Measurements from ENCODE around the gene HEY2.
"Not testable (repeated sequence)": the region's sequence is repeated elsewhere in the genome, so short reads cannot be mapped to it uniquely, and the experiment has no call there.

The HEY2 gene

GRCh38 chr6:125759959-125760457 lies 10.6 kb downstream of the HEY2 start:
- no peak for TF ChIP-seq CTCF (IDR thresholded peaks at IDR 0.05; ENCODE audit: low read depth, low read length)
- no peak for DNase-seq (ENCODE audit: extremely low read depth, low read depth)

DNA sequence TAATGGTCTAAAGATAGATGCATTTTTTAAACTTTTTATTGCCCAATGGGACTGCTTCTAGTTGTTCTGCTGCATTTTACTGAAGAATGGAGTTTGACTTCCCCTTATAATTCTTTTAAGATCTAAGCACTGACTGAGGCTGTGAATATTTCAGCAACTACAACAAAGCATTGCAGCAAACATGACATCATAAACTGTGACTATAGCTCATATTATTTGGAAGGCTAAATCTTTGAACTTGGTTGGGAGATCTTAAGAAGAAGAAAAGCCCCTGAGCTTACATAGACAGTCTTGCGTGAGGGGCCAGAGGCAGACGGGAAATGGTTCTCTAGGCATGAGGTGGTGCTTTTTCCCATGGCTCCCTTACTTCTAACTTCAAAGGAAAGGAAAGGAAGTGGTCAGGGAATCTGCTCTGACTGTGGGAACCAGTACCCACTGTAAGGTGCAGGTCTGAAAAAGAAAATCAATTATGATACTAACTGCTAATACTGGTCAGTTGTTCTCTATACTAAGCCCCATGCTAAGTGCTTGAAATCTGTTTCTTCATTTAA lies 14.8 kb downstream of the HEY2 start:
- no peak for TF ChIP-seq CTCF (IDR thresholded peaks at IDR 0.05; ENCODE audit: low read depth, low read length)
- DNase-seq (ENCODE audit: extremely low read depth, low read depth), result no peak

DNA sequence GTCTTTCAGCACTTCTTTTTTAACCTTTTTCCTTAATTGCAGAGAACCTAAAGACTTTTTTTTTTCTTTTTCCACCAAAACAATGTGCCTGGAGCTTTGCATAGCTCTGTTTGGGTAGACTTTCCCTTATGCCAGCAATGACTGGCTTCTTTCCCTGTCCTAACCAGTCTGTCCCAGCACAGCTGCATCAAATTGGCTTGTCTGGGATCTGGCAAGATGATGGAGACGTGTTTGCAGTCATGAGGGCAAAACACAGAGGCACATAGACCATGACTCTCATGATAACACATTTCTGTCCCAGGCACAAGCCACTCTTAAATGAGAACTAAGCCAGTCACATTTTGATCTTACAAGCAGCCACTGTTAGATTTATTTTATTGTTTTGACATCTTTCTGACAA lies 16.5 kb downstream of the HEY2 start:
- TF ChIP-seq CTCF (IDR thresholded peaks at IDR 0.05; ENCODE audit: low read depth, low read length), result no peak
- DNase-seq (ENCODE audit: extremely low read depth, low read depth), result no peak

- DNase-seq (ENCODE audit: extremely low read depth, low read depth), result no peak
- TF ChIP-seq CTCF (IDR thresholded peaks at IDR 0.05; ENCODE audit: low read depth, low read length), result no peak
Observed at GRCh38 chr6:125766641-125767040, 17.2 kb downstream of the HEY2 start.

DNA sequence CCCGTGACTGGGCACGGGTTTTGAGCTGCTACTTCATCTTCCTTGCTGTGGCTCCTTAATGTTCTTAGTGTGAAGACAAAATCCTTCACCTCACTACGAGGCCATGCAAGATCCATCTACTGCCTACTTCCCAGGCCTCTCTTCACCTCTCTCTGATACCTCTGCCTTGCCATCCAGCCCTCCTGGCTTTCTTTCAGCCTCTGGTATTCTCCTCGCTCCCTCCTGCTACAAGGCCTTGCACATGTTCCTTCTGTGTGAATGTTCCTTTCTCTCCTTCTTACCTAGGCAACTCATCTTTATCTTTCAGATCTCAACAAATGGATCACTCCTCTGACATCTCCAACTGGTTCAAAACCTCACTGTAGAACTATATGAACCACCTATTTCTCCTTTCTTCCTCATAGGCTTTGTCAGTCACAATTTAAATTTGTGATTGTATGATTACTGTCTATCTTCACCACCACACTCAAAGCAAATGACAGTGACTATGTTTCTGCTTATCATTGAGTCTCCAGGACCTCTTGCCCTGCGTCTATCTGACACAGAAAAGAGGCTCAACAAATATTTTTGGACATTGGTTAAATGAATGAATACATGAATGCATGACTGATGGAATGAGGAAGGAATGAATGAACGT lies 19.8 kb downstream of the HEY2 start:
- no peak for DNase-seq (ENCODE audit: extremely low read depth, low read depth)
- no peak for TF ChIP-seq CTCF (IDR thresholded peaks at IDR 0.05; ENCODE audit: low read depth, low read length)

DNA sequence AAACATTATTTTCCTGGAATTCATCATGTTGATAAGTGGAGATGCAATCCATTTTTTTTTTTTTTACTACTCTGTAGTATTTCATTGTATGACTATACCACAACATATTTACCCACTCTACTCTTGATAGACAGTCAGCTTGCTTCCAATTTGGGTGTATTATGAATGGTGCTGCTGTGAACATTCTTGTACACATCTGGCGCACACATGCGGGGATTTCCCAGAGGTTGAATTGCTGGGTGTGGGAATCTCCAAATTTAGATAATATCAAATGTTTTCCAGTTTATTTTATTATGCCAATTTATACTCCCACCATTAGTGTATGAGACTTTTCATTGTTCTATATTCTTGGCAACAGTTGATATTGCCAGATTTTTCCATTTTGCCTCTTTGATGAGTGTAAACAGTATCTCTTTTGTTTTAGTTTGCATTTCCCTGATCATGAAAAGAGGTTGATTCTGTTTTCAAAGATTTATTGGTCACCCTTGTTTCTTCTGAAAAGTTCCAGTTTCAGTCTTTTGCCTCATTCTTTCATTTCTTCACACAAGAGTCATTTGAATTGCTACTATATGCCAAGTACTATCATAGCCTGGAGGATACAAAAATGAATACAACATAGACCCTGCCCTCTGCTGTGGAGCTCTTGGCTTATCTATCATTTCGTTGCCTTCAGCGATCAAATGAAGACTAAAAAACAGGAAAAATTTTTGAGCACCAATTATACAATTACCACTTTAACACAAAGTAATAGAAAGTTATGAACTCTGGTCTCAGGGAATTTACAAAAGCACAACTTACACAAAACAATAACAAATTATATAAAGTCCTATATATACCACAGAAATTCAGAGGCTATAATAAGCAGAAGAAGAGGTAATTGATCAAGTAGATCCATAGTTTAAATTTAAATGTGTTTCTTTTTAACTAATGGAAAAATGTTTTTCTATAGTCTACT lies 24.2 kb downstream of the HEY2 start:
- TF ChIP-seq CTCF (IDR thresholded peaks at IDR 0.05; ENCODE audit: low read depth, low read length), result no peak
- no peak for DNase-seq (ENCODE audit: extremely low read depth, low read depth)

- DNase-seq (ENCODE audit: extremely low read depth, low read depth), result not testable (repeated sequence)
Observed at GRCh38 chr6:125776107-125776826, 26.8 kb downstream of the HEY2 start.

Measured in AG09319 (cell line).